Activated T-cell treated with anti-CD3 and anti-CD28 coated beads, Interleukin-2, amount 50 U/mL, for 24 hours (primary cell): ENCODE data around the gene FXN.
A peak's percentile ranks its signal among the peaks of the same experiment; 100 is the strongest.
"Not testable (repeated sequence)": the region's sequence is repeated elsewhere in the genome, so short reads cannot be mapped to it uniquely, and the experiment has no call there.

Experiments used
- DNase-seq: peaks from one replicate; pipeline ENCODE4 v3.0.0-alpha.2; 2020
- H3K27ac Mint-ChIP-seq: 2 replicates; pipeline ENCODE4 v1.8.0; 2020; ENCODE audit warnings: mild to moderate bottlenecking, mixed read lengths
- H3K27me3 Mint-ChIP-seq: 2 replicates; pipeline ENCODE4 v1.8.0; 2020; ENCODE audit warnings: mixed read lengths
- H3K36me3 Mint-ChIP-seq: 2 replicates; pipeline ENCODE4 v1.8.0; 2020; ENCODE audit warnings: low read depth, mixed read lengths
- H3K4me1 Mint-ChIP-seq: 2 replicates; pipeline ENCODE4 v1.8.0; 2020; ENCODE audit warnings: low read depth, mixed read lengths
- H3K4me3 Mint-ChIP-seq: 2 replicates; pipeline ENCODE4 v1.8.0; 2020; ENCODE audit warnings: mild to moderate bottlenecking, moderate library complexity, mixed read lengths
- H3K9me3 Mint-ChIP-seq: 2 replicates; pipeline ENCODE4 v1.8.0; 2020; ENCODE audit warnings: mixed read lengths

The FXN gene

DNA sequence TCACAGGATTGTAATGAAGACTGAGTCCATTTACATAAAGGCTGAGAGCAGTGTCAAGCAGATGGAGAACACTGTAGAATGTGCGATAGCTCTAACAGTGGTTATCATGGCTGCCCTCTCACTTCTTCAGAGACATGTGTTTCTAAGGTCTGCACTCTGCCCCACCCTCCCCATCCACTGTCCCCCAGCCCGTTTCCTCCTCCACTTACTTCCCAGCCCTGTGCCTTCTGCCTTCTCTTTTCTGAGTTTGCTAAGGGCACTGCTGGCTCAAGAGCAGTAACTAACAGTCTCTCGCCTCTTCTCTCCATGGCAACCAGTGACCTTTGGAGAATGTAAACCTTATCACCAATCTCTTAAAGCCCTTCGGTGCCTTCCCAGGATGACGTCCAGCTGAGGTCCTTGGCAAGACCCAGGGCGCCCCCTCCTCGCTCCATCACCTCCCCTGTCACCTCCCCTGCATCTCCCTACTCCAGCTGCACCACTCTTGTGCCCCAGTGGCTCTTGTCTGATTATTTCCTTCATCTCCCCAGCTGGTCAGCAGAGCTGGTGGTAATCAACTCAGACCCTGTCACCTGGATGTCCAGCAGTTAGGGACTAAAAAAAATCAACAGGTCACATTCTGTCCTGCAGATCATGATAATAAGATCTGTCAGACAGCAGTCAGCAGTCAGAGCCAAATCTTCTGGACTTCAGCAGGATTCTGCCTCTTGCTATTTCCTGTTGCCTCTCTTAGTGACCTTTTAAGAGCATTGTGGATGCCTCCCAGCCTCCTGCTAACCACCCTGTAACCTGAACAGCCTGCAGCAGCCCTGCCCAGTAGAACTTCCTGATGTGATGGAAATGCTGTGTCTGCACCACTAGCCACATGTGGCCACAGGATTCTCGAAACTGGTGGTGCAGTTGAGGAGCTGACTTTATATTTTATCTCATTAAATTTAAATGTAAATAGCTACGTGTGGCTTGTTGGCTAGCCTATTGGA, 9.0 kb downstream of the FXN start:
- no peaks in the 10 kb centered on the region for H3K9me3 Mint-ChIP-seq
- DNase-seq, result no peak
- H3K4me3 Mint-ChIP-seq, result no peak overlapping the region
- peaks cover 67% of the 10 kb centered on the region for H3K36me3 Mint-ChIP-seq
- H3K27ac Mint-ChIP-seq, result peak overlapping the region; percentile 76
- H3K27me3 Mint-ChIP-seq, result no peaks in the 10 kb centered on the region
- H3K4me1 Mint-ChIP-seq, result peaks cover 25% of the 10 kb centered on the region

GRCh38 chr9:69045821-69046220, 10.3 kb downstream of the FXN start:
- no peaks in the 10 kb centered on the region for H3K27me3 Mint-ChIP-seq
- no peak for DNase-seq
- peaks cover 67% of the 10 kb centered on the region for H3K36me3 Mint-ChIP-seq
- peaks cover 25% of the 10 kb centered on the region for H3K4me1 Mint-ChIP-seq
- no peak overlapping the region for H3K4me3 Mint-ChIP-seq
- H3K27ac Mint-ChIP-seq, result peak overlapping the region; percentile 17
- H3K9me3 Mint-ChIP-seq, result no peaks in the 10 kb centered on the region

DNA sequence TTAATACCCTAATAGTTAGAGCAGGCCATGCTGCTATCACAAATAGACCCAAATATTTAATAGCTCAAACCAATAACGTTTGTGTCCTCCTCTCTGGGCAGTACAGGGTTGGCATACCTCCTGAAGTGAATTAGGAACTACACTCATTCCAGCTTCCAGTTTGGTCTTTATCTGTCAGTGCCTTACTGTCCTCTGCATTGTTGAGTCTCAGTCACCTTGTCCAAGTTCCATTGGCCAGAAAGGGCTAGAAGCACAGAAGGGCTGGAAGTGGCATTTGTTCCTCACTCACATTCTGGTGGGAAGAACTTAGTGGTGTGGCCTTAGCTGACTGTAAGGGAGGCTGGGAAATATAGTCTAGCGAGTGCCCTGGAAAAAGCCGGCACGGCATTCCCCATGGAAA, 11.2 kb downstream of the FXN start:
- DNase-seq, result no peak
- Mint-ChIP-seq H3K9me3 (no peaks in the 10 kb centered on the region), H3K36me3 (peaks cover 71% of the 10 kb centered on the region), H3K27me3 (no peaks in the 10 kb centered on the region), H3K4me3 (no peak overlapping the region), H3K4me1 (peaks cover 23% of the 10 kb centered on the region), H3K27ac (no peak overlapping the region)

DNA sequence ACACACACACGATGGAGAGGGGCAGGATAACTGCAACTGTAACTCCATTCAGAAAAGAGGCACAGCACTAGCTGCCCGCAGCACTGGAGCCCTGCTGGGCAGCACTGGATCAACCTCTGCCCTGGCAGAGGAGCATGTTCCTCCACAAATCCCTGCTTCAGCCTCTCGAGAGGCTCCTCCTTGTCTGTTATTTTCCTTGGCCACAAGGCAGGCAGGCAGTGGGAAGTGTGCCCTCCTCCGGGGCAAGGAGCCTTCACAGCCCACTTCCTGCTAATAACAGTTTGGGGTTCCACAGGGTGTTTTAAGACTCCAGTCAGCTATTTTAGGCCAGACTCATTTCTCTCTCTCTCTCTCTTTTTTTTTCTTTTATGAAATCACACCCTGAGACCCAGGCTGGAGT, 11.8 kb downstream of the FXN start:
- peaks cover 23% of the 10 kb centered on the region for H3K4me1 Mint-ChIP-seq
- no peaks in the 10 kb centered on the region for H3K9me3 Mint-ChIP-seq
- H3K27ac Mint-ChIP-seq, result no peak overlapping the region
- no peak overlapping the region for H3K4me3 Mint-ChIP-seq
- peaks cover 68% of the 10 kb centered on the region for H3K36me3 Mint-ChIP-seq
- no peaks in the 10 kb centered on the region for H3K27me3 Mint-ChIP-seq
- DNase-seq, result no peak

DNA sequence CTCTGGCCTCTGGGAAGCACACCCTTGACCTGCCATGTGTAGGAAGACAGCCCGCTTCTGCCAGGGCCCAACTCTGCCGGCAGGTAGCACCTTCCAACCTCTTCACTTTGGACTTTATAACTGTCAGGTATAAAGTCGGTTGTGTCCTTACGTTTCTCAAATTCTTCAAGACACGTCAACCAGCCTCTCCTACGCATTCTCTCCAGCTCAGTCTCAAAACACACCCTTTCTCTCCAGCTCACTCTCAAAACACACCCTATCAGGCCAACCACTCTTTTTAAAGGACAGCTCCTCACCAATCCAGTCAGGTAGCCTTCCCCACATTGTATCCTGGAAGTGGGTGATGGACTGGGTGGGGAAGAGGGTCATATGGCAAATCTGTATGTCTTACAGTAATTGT, 13.5 kb downstream of the FXN start:
- Mint-ChIP-seq H3K4me1 (peaks cover 8% of the 10 kb centered on the region), H3K36me3 (peaks cover 63% of the 10 kb centered on the region), H3K27me3 (no peaks in the 10 kb centered on the region), H3K27ac (peak overlapping the region; percentile 1), H3K4me3 (no peak overlapping the region), H3K9me3 (no peaks in the 10 kb centered on the region)
- DNase-seq, result no peak

- H3K4me1 Mint-ChIP-seq, H3K27ac Mint-ChIP-seq, DNase-seq, H3K9me3 Mint-ChIP-seq, H3K4me3 Mint-ChIP-seq, H3K27me3 Mint-ChIP-seq: not testable (repeated sequence)
- peaks cover 67% of the 10 kb centered on the region for H3K36me3 Mint-ChIP-seq
Observed at GRCh38 chr9:69050936-69051335, 15.4 kb downstream of the FXN start.

DNA sequence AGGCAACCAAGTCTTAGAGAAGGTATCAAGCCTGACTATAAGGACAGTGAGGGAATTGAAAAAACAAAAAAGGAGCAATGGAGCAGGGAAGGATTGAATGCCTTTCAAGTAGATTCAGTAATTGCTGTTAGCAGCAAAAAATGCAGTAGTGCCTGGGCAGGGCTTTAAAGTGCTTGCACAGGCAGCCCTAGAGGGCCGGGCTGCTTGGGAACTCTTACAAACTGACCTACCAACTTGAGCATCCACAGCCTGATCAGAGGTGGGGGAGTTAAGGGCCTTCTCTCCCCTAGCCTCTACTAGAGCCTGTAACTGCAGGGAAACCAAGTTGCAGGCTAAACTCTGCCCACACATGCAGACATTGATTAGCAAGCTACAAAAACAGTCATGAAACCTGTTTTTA, 19.4 kb downstream of the FXN start:
- H3K4me3 Mint-ChIP-seq, result no peak overlapping the region
- no peaks in the 10 kb centered on the region for H3K27me3 Mint-ChIP-seq
- no peak overlapping the region for H3K27ac Mint-ChIP-seq
- H3K4me1 Mint-ChIP-seq, result no peaks in the 10 kb centered on the region
- H3K9me3 Mint-ChIP-seq, result no peaks in the 10 kb centered on the region
- DNase-seq, result no peak
- H3K36me3 Mint-ChIP-seq, result peaks cover 66% of the 10 kb centered on the region

GRCh38 chr9:69056191-69056815, 20.8 kb downstream of the FXN start:
- H3K4me3 Mint-ChIP-seq, result no peak overlapping the region
- H3K36me3 Mint-ChIP-seq, result peaks cover 71% of the 10 kb centered on the region
- peaks cover 2% of the 10 kb centered on the region for H3K4me1 Mint-ChIP-seq
- DNase-seq, result no peak
- no peak overlapping the region for H3K27ac Mint-ChIP-seq
- no peaks in the 10 kb centered on the region for H3K27me3 Mint-ChIP-seq
- H3K9me3 Mint-ChIP-seq, result no peaks in the 10 kb centered on the region

DNA sequence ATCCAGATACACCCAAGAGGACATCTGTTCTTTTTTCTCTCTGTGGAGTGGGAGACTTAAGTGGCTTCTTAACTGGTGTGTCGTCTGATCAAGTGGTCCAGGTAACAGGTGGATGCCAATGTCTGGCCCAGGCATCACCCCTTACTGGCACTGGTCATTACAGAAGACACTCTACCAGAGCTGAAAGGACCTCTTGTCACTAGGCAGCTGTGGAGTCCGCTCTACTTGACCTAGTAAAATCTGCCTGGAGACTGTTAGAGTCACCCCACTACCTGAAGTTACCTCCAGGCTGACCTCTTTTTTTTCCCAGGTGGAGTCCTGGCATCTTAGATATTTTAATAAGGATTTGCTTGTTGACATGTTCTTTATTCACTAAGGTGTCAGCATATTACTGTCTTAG, 22.5 kb downstream of the FXN start:
- no peak overlapping the region for H3K4me3 Mint-ChIP-seq
- no peak overlapping the region for H3K27ac Mint-ChIP-seq
- DNase-seq, result no peak
- H3K9me3 Mint-ChIP-seq, result no peaks in the 10 kb centered on the region
- H3K36me3 Mint-ChIP-seq, result peaks cover 80% of the 10 kb centered on the region
- no peaks in the 10 kb centered on the region for H3K27me3 Mint-ChIP-seq
- peaks cover 2% of the 10 kb centered on the region for H3K4me1 Mint-ChIP-seq

- H3K36me3 Mint-ChIP-seq, result peaks cover 81% of the 10 kb centered on the region
- H3K27ac Mint-ChIP-seq, result no peak overlapping the region
- no peaks in the 10 kb centered on the region for H3K9me3 Mint-ChIP-seq
- H3K4me1 Mint-ChIP-seq, result peaks cover 2% of the 10 kb centered on the region
- DNase-seq, result no peak
- no peak overlapping the region for H3K4me3 Mint-ChIP-seq
- H3K27me3 Mint-ChIP-seq, result no peaks in the 10 kb centered on the region
Observed at GRCh38 chr9:69060766-69061165, 25.2 kb downstream of the FXN start.

GRCh38 chr9:69062195-69062594, 26.6 kb downstream of the FXN start:
- H3K4me1 Mint-ChIP-seq, result peaks cover 2% of the 10 kb centered on the region
- no peaks in the 10 kb centered on the region for H3K9me3 Mint-ChIP-seq
- no peak overlapping the region for H3K4me3 Mint-ChIP-seq
- no peak overlapping the region for H3K27ac Mint-ChIP-seq
- peaks cover 85% of the 10 kb centered on the region for H3K36me3 Mint-ChIP-seq
- no peaks in the 10 kb centered on the region for H3K27me3 Mint-ChIP-seq
- DNase-seq, result no peak

DNA sequence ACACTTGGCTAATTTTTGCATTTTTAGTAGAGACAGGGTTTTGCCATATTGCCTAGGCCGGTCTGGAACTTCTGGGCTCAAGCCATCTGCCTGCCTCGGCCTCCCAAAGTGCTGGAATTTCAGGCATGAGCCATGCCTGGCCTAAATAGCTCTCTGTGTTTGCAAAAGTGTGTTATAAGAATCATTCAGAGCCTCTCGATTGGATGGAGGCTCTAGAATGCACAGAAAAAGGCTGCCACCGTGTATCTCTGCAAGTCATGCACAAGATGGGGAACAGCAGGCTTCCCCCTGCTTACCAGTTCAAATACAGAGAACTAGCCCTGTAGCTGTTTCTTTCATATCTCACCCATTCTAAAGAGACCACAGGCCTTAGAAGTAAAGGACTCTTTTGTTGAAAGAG, 28.3 kb downstream of the FXN start:
- H3K4me1 Mint-ChIP-seq, result peaks cover 2% of the 10 kb centered on the region
- H3K36me3 Mint-ChIP-seq, result peaks cover 85% of the 10 kb centered on the region
- no peaks in the 10 kb centered on the region for H3K9me3 Mint-ChIP-seq
- no peak overlapping the region for H3K4me3 Mint-ChIP-seq
- no peaks in the 10 kb centered on the region for H3K27me3 Mint-ChIP-seq
- no peak overlapping the region for H3K27ac Mint-ChIP-seq
- no peak for DNase-seq

- Mint-ChIP-seq H3K36me3 (peaks cover 86% of the 10 kb centered on the region), H3K9me3 (no peaks in the 10 kb centered on the region), H3K27me3 (no peaks in the 10 kb centered on the region), H3K4me1 (no peaks in the 10 kb centered on the region), H3K27ac (no peak overlapping the region), H3K4me3 (no peak overlapping the region)
- no peak for DNase-seq
Observed at GRCh38 chr9:69065660-69066059, 30.1 kb downstream of the FXN start.

DNA sequence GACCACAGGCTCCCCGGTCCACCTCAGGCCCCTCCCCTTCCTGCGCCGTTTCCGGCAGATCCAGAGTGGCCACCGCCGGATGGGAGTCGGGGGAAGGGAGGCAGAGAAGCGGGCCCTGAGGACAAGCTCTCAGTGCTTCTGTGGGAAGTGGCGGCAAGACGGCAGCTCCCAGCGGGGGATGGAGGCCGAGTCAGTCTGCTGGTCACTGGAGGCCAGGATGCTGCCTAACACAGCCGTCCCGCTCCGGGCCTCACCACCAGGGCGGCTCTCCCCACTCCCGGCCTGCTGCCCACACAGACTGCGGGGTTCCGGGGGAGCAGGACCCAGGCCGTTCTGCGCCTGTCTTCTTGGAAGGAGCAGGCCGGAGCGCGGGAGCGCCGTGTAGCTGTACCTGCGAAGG, 31.4 kb downstream of the FXN start:
- Mint-ChIP-seq H3K4me3 (no peak overlapping the region), H3K9me3 (no peaks in the 10 kb centered on the region), H3K27ac (no peak overlapping the region), H3K27me3 (no peaks in the 10 kb centered on the region), H3K36me3 (peaks cover 87% of the 10 kb centered on the region), H3K4me1 (no peaks in the 10 kb centered on the region)
- DNase-seq, result no peak

DNA sequence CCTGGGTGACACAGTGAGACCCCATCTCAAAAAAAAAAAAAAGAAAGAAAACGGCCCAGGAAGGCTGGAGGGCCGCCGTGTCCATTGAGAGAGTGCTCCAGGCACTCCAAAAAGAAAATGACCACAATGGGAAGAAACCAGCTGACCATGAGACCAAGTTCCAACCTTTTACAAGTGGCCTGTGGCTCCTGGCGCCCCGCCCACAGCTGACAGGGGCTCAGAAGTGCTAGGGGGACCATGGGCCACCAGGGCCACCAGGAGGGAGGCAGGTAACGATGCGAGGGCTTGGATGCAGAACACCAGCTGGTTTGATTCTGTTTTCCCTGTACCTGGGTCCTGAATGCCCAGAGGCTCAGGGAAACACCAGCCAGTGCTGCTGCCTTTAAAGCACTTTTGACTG, 34.6 kb downstream of the FXN start:
- Mint-ChIP-seq H3K36me3 (peaks cover 88% of the 10 kb centered on the region), H3K4me3 (no peak overlapping the region), H3K9me3 (no peaks in the 10 kb centered on the region), H3K27me3 (no peaks in the 10 kb centered on the region), H3K27ac (no peak overlapping the region), H3K4me1 (no peaks in the 10 kb centered on the region)
- DNase-seq, result no peak
